Measurements from ENCODE around the gene MAB21L3.

DNA sequence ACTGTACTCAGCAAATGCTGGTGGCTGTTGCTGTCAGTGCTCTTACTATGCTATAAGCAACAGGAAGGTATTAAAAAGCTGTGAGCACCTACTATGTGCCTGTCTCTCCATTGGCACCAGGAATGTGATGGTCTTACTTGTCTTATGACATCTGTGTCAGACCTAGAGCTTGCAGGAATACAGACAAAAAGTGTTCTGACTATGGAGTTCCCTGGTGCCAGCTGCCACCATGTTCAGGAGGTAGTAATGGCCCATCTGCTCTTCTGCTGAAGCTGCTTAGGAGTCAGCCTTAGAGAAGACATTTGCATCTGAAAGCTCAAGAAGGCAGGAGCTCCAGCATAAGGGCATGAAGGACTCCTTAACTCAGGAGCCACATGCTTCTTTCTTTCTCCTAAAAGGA is 52.3 kb downstream of the MAB21L3 start:
- TF ChIP-seq, protein P1, sequence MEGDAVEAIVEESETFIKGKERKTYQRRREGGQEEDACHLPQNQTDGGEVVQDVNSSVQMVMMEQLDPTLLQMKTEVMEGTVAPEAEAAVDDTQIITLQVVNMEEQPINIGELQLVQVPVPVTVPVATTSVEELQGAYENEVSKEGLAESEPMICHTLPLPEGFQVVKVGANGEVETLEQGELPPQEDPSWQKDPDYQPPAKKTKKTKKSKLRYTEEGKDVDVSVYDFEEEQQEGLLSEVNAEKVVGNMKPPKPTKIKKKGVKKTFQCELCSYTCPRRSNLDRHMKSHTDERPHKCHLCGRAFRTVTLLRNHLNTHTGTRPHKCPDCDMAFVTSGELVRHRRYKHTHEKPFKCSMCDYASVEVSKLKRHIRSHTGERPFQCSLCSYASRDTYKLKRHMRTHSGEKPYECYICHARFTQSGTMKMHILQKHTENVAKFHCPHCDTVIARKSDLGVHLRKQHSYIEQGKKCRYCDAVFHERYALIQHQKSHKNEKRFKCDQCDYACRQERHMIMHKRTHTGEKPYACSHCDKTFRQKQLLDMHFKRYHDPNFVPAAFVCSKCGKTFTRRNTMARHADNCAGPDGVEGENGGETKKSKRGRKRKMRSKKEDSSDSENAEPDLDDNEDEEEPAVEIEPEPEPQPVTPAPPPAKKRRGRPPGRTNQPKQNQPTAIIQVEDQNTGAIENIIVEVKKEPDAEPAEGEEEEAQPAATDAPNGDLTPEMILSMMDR (IDR thresholded peaks at IDR 0.05) = no peak
- no peak for TF ChIP-seq POLR2A (IDR thresholded peaks at IDR 0.05)
- TF ChIP-seq POLR2AphosphoS5 (IDR thresholded peaks at IDR 0.05) = no peak

All from breast epithelium (tissue), 3 donors.